Keratinocyte (primary cell): ENCODE results near the gene MAP4. TPM values are rescaled to one million over a fixed set of nuclear protein-coding genes. Genes with fewer than 3 reads are reported as not detected.

ENCODE experiments used
- DNase-seq: peaks from one replicate; pipeline ENCODE4 v3.0.0-alpha.2; 2011; ENCODE audit warnings: low read depth, missing footprints, low spot score
- FAIRE-seq: peaks from 2 replicates; lab custom pipeline; 2011; peaks lifted over from hg19 to GRCh38; lab: Jason Lieb, UNC
- H2AFZ ChIP-seq: 2 replicates; pipeline ENCODE4 v1.6.0; 2012; ENCODE audit warnings: low read length, control low read depth, inconsistent platforms; ENCODE audit not compliant: control insufficient read depth
- H3K27ac ChIP-seq: 2 replicates; pipeline ENCODE4 v1.5.1; 2011; ENCODE audit warnings: low read length; ENCODE audit not compliant: control insufficient read depth, insufficient read depth
- H3K27me3 ChIP-seq: 3 replicates; pipeline ENCODE4 v1.6.0; 2011; ENCODE audit warnings: low read length; ENCODE audit not compliant: control insufficient read depth, insufficient read depth; ENCODE audit errors: extremely low read depth
- H3K36me3 ChIP-seq, 2 experiments: 2 replicates in 1 of 2; 3 replicates in 1 of 2; pipeline ENCODE4 v1.5.1; 2011; ENCODE audit warnings: low read length in 2 of 2, mild to moderate bottlenecking in 1 of 2; ENCODE audit not compliant: control insufficient read depth in 2 of 2, insufficient read depth in 2 of 2; ENCODE audit errors: extremely low read depth in 1 of 2
- H3K4me1 ChIP-seq: 3 replicates; pipeline ENCODE4 v1.5.1; 2011; ENCODE audit warnings: low read length; ENCODE audit not compliant: control insufficient read depth, insufficient read depth; ENCODE audit errors: extremely low read depth
- H3K4me2 ChIP-seq: 3 replicates; pipeline ENCODE4 v1.6.0; 2011; ENCODE audit warnings: low read depth, low read length; ENCODE audit not compliant: control insufficient read depth, insufficient read depth; ENCODE audit errors: extremely low read depth
- H3K4me3 ChIP-seq, 3 experiments: fragments of 200-600 bp in 1 of 3; sonication (generic) in 1 of 3; 2 replicates in 2 of 3; 3 replicates in 1 of 3; pipeline ENCODE4 v1.5.1; 2011 to 2016; ENCODE audit warnings: low read length in 3 of 3, mild to moderate bottlenecking in 3 of 3, control low read depth in 2 of 3, inconsistent platforms in 1 of 3, low read depth in 1 of 3, mixed read lengths in 1 of 3, mixed run types in 1 of 3, moderate library complexity in 1 of 3; ENCODE audit not compliant: control insufficient read depth in 2 of 3, insufficient read depth in 2 of 3; ENCODE audit errors: extremely low read depth in 1 of 3
- H3K79me2 ChIP-seq: 2 replicates; pipeline ENCODE4 v1.6.0; 2012; ENCODE audit warnings: low read length; ENCODE audit not compliant: control insufficient read depth, insufficient read depth
- H3K9ac ChIP-seq: 3 replicates; pipeline ENCODE4 v1.6.0; 2011; ENCODE audit warnings: low read length; ENCODE audit not compliant: control insufficient read depth, insufficient read depth; ENCODE audit errors: extremely low read depth
- H3K9me1 ChIP-seq: 3 replicates; pipeline ENCODE4 v1.6.0; 2011; ENCODE audit warnings: low read length; ENCODE audit not compliant: control insufficient read depth, insufficient read depth; ENCODE audit errors: extremely low read depth
- H3K9me3 ChIP-seq: 2 replicates; pipeline ENCODE4 v1.5.1; 2012; ENCODE audit warnings: low read depth, low read length; ENCODE audit not compliant: control insufficient read depth
- H4K20me1 ChIP-seq: 3 replicates; pipeline ENCODE4 v1.6.0; 2011; ENCODE audit warnings: low read length; ENCODE audit not compliant: control insufficient read depth, insufficient read depth; ENCODE audit errors: extremely low read depth
- EZH2 ChIP-seq: IDR thresholded peaks from one replicate; pipeline ENCODE4 v1.6.1; 2012; ENCODE audit warnings: inconsistent platforms, mild to moderate bottlenecking, low read length, moderate library complexity
- dilution Hi-C: fragments of 300-500 bp; cut with MboI; formaldehyde crosslinking; loops from one replicate; pipeline ENCODE4 v1.7.0; 2020; ENCODE audit warnings: low sequenced_read_pairs; ENCODE audit not compliant: extremely low pct_ligation_motif_present
- polyA plus RNA-seq, 5 experiments: library from polyadenylated mRNA; depleted of rRNA in 3 of 5; stranded (reverse) in 3 of 5; stranded (forward) in 1 of 5; unstranded in 1 of 5; fragments of >200 nt; gene quantifications; 1 replicate in 1 of 5; 2 replicates in 3 of 5; 3 replicates in 1 of 5; pipeline versions ENCODE4 v1.2.1 to v1.2.3, GENCODE V29; 2011 to 2012; ENCODE audit warnings: missing spikeins in 2 of 5, low read depth in 1 of 5, low replicate concordance in 1 of 5
- TF ChIP-seq, protein P1 (sequence below), 3 experiments: IDR thresholded peaks in 1 of 3; conservative IDR thresholded peaks in 1 of 3; optimal IDR thresholded peaks in 1 of 3; 2 replicates in 2 of 3; 3 replicates in 1 of 3; pipeline versions ENCODE3 to v1.5.1; 2011; ENCODE audit warnings: low read length in 3 of 3, mild to moderate bottlenecking in 3 of 3, moderate library complexity in 2 of 3, control low read depth in 1 of 3, inconsistent platforms in 1 of 3; ENCODE audit not compliant: insufficient read depth in 2 of 3; ENCODE audit errors: extremely low read depth in 1 of 3

MAP4 gene
- polyA plus RNA-seq, 1 donor (not counting 4 experiments of a cell fraction or from before 2014, with no cell fraction given), result 110 TPM

DNA sequence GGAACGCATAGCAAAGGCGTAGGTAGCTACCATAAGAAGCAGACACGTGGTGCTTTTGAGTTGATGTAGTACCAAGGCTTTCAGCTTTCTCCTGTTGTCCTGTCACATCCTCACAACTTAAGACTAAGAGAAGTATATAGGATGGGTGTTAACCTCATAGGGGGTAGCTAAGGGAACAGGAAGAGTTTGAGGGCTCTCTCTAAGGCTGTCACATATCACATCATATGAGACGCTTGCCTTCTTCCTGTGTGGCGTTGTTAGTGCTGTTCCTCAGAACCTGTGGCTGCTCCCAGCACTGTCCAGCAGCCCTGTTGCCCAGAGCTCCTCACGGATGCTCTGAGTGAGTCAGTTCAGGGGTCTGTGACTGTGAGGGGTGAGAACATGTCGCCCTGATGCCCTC, 198.6 kb downstream of the MAP4 start:
- FAIRE-seq, result no peak
- no peak overlapping the region for H3K4me3 ChIP-seq
- no peak overlapping the region for H3K9ac ChIP-seq
- DNase-seq, result no peak
- no peak overlapping the region for H3K4me2 ChIP-seq
- no peaks in the 10 kb centered on the region for H3K4me1 ChIP-seq
- H3K79me2 ChIP-seq, result no peaks in the 10 kb centered on the region
- no peaks in the 10 kb centered on the region for H4K20me1 ChIP-seq
- TF ChIP-seq EZH2, result no peak
- no peaks in the 10 kb centered on the region for H3K9me1 ChIP-seq
- peaks cover 6 to 10% of the 10 kb centered on the region in 2 experiments for H3K36me3 ChIP-seq
- no peaks in the 10 kb centered on the region for H3K27me3 ChIP-seq
- dilution Hi-C loops, result no loop called here
- H3K27ac ChIP-seq, result no peak overlapping the region
- no peaks in the 10 kb centered on the region for H3K9me3 ChIP-seq
- H2AFZ ChIP-seq, result no peak overlapping the region

DNA sequence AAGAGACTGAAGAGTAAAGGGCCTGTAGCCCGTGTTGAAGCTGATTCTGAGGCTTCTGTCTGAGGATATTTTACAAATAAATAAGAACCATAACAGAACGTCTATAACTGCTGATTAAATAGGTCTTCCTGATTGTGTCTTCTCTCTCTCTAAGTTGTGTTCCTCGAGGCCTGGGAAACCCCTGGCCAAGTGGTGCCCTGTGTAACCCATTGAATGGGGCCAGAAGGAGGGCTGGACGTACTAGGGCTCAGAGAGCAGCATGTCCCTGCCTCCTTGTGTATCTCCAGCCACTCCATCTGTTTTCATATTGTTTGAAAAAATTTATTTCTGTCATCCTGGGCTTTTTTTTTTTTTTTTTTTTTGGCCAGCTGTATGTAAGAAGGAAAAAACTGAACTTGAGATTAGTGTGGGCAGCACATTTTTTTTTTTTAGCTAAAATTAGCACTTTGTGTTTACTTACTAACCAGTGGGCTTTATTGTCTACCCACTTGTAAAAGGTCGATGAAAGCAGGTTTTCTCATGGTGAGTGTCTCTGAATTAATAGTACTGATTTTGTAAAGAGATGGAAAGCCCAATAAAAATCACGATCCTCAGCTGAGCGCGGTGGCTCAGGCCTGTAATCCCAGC, 202.6 kb downstream of the MAP4 start:
- no peak overlapping the region for H2AFZ ChIP-seq
- no peaks in the 10 kb centered on the region for H3K9me3 ChIP-seq
- FAIRE-seq, result no peak
- no peak for DNase-seq
- no peaks in the 10 kb centered on the region for H3K27me3 ChIP-seq
- no peaks in the 10 kb centered on the region for H4K20me1 ChIP-seq
- no peak overlapping the region for H3K9ac ChIP-seq
- dilution Hi-C loops, result no loop called here
- no peak overlapping the region for H3K27ac ChIP-seq
- H3K36me3 ChIP-seq, result peaks cover 6 to 11% of the 10 kb centered on the region in 2 experiments
- H3K79me2 ChIP-seq, result no peaks in the 10 kb centered on the region
- H3K4me2 ChIP-seq, result no peak overlapping the region
- TF ChIP-seq, protein P1, sequence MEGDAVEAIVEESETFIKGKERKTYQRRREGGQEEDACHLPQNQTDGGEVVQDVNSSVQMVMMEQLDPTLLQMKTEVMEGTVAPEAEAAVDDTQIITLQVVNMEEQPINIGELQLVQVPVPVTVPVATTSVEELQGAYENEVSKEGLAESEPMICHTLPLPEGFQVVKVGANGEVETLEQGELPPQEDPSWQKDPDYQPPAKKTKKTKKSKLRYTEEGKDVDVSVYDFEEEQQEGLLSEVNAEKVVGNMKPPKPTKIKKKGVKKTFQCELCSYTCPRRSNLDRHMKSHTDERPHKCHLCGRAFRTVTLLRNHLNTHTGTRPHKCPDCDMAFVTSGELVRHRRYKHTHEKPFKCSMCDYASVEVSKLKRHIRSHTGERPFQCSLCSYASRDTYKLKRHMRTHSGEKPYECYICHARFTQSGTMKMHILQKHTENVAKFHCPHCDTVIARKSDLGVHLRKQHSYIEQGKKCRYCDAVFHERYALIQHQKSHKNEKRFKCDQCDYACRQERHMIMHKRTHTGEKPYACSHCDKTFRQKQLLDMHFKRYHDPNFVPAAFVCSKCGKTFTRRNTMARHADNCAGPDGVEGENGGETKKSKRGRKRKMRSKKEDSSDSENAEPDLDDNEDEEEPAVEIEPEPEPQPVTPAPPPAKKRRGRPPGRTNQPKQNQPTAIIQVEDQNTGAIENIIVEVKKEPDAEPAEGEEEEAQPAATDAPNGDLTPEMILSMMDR (optimal IDR thresholded peaks at IDR 0.05 in 1 of 3, IDR thresholded peaks at IDR 0.05 in 1 of 3, conservative IDR thresholded peaks at IDR 0.05 in 1 of 3; ENCODE audit: extremely low read depth in 1 of 3, insufficient read depth in 2 of 3, low read length in 3 of 3), result no peak
- no peak for TF ChIP-seq EZH2
- no peaks in the 10 kb centered on the region for H3K9me1 ChIP-seq
- H3K4me1 ChIP-seq, result no peaks in the 10 kb centered on the region
- no peak overlapping the region for H3K4me3 ChIP-seq

DNA sequence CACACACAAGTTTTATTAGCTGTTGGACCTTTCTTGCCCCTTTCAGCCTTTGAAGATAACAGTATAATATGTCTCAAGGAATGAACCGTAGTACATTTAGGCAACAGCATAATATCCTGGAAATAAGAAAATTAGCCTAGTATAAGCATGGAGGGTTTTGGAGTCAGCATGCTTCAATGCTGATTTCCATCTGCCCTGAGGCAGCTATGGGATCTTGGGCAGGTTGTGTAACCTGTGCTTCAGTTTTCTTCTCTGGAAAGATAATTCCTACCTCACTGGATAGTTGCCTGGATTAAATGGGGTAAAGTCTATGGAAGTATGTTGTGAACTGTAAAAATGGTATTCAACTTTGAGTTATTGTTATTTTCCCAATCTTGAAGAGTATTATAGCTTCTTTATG, 211.6 kb downstream of the MAP4 start:
- TF ChIP-seq, protein P1 (optimal IDR thresholded peaks at IDR 0.05 in 1 of 3, IDR thresholded peaks at IDR 0.05 in 1 of 3, conservative IDR thresholded peaks at IDR 0.05 in 1 of 3; ENCODE audit: extremely low read depth in 1 of 3, insufficient read depth in 2 of 3, low read length in 3 of 3), result no peak
- no peak for TF ChIP-seq EZH2
- peaks cover 18% of the 10 kb centered on the region for H3K79me2 ChIP-seq
- FAIRE-seq, result no peak
- no peaks in the 10 kb centered on the region for H3K9me1 ChIP-seq
- H3K4me1 ChIP-seq, result peaks cover 11% of the 10 kb centered on the region
- H2AFZ ChIP-seq, result no peak overlapping the region
- H4K20me1 ChIP-seq, result no peaks in the 10 kb centered on the region
- H3K9ac ChIP-seq, result no peak overlapping the region
- dilution Hi-C loops, result no loop called here
- H3K27me3 ChIP-seq, result no peaks in the 10 kb centered on the region
- peaks cover 0 to 3% of the 10 kb centered on the region in 2 experiments for H3K36me3 ChIP-seq
- no peak for DNase-seq
- no peaks in the 10 kb centered on the region for H3K9me3 ChIP-seq
- H3K4me2 ChIP-seq, result peak overlapping the region; percentile 100
- H3K27ac ChIP-seq, result no peak overlapping the region
- no peak overlapping the region for H3K4me3 ChIP-seq
